Endothelial cell of umbilical vein (primary cell): ENCODE measurements around the gene GALNT11.

Experiments used
- FOS ChIP-seq: IDR thresholded peaks from 2 replicates; pipeline ENCODE4 v1.6.1; 2011; ENCODE audit warnings: mild to moderate bottlenecking, low read length, moderate library complexity, borderline replicate concordance; ENCODE audit not compliant: insufficient read depth
- POLR2A ChIP-seq: IDR thresholded peaks from 2 replicates; pipeline ENCODE4 v1.6.1; 2012; ENCODE audit warnings: low read depth, mild to moderate bottlenecking, control low read depth, low read length

DNA sequence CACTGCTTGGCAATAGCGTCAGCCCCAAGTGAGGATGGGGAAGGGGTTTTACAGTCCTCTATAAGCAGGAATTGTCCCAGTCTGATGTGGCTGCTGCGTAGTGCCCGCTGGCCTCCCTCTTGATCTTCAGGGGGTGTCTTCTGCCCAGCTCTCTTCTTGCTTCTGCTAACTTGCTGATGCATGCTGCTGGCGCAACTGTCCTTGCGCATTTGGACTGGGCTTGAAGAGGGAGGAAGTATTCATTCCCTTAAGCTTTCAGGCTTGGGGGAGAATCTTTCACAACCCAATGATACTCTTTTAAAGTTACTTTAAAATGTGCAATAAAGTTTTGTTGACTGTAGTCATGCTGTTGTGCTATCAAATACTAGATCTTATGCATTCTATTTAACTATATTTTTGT is 10.3 kb downstream of the GALNT11 start:
- TF ChIP-seq FOS = no peak
- no peak for TF ChIP-seq POLR2A
